Spleen (tissue), 11 donors: ENCODE results near the gene CSRP2. TPM values are rescaled to one million over a fixed set of nuclear protein-coding genes. Genes with fewer than 3 reads are reported as not detected.

Source experiments
- DNase-seq: peaks from one replicate; pipeline ENCODE4 v3.0.0-alpha.2; 2020
- H3K27ac ChIP-seq, 8 donors: fragments of 200-600 bp; sonication (generic) in 7 of 8; 1 replicate in 4 of 8; 2 replicates in 4 of 8; pipeline versions ENCODE4 v1.5.0 to v1.8.0; 2016 to 2021; ENCODE audit warnings: inconsistent platforms in 4 of 8, mild to moderate bottlenecking in 4 of 8, moderate library complexity in 1 of 8
- H3K27me3 ChIP-seq, 7 donors: fragments of 200-600 bp; sonication (generic) in 6 of 7; replicated peaks in 1 of 7; 1 replicate in 4 of 7; 2 replicates in 3 of 7; pipeline versions ENCODE4 v1.5.0 to v1.8.0; 2016 to 2021; ENCODE audit warnings: inconsistent platforms in 3 of 7, mild to moderate bottlenecking in 1 of 7
- H3K36me3 ChIP-seq, 6 donors: fragments of 200-600 bp; sonication (generic) in 5 of 6; 1 replicate in 4 of 6; 2 replicates in 2 of 6; pipeline versions ENCODE4 v1.5.0 to v1.8.0; 2016 to 2021; ENCODE audit warnings: inconsistent platforms in 2 of 6
- H3K4me1 ChIP-seq, 6 donors: fragments of 200-600 bp; sonication (generic) in 5 of 6; 1 replicate in 3 of 6; 2 replicates in 3 of 6; pipeline versions ENCODE4 v1.5.0 to v1.8.0; 2016 to 2021; ENCODE audit warnings: inconsistent platforms in 3 of 6
- H3K4me3 ChIP-seq, 8 donors: fragments of 200-600 bp; sonication (generic) in 7 of 8; 1 replicate in 4 of 8; 2 replicates in 4 of 8; pipeline versions ENCODE4 v1.5.0 to v1.8.0; 2016 to 2021; ENCODE audit warnings: inconsistent platforms in 4 of 8, mild to moderate bottlenecking in 4 of 8, moderate library complexity in 2 of 8
- H3K9me3 ChIP-seq, 8 donors: fragments of 200-600 bp; sonication (generic) in 7 of 8; 1 replicate in 4 of 8; 2 replicates in 4 of 8; pipeline versions ENCODE4 v1.5.0 to v1.8.0; 2016 to 2021; ENCODE audit warnings: inconsistent platforms in 4 of 8
- POLR2A ChIP-seq, 3 donors: fragments of 450-650 bp; IDR thresholded peaks; one replicate each; pipeline ENCODE4 v1.5.1; 2017; ENCODE audit warnings: antibody characterized with exemption in 3 of 3, mild to moderate bottlenecking in 1 of 3
- POLR2AphosphoS5 ChIP-seq, 3 donors: sonication (generic); formaldehyde crosslinking; IDR thresholded peaks; one replicate each; pipeline ENCODE4 v1.5.1; 2017; ENCODE audit warnings: antibody characterized with exemption in 3 of 3
- WGBS, 5 donors: extraction: QIAGEN DNeasy Blood & Tissue Kit in 3 of 5; methylation state at CpG; one replicate each; pipeline versions ENCODE4 v1.1.5 to v1.1.7; 2013 to 2018; 5-methylcytosine and 5-hydroxymethylcytosine counted together
- intact Hi-C: fragments of 100-400 bp; cut with DNase I; formaldehyde crosslinking; loops from one replicate; pipeline ENCODE4 v1.15.0; 2023; ENCODE audit warnings: low total_unique reads
- polyA plus RNA-seq, 3 donors: library from polyadenylated mRNA; stranded (reverse); fragments of 200-250 nt; gene quantifications; one replicate each; pipeline ENCODE4 v1.2.1, GENCODE V29; 2013
- total RNA-seq, 7 donors: library from RNA; depleted of rRNA in 3 of 7; stranded (reverse); fragments of >200 nt in 3 of 7; fragmentation: NEBNext Ultra II Directional in 4 of 7; extraction: Animal tissue kit (Norgen Biotek cat#: 25700) in 4 of 7; gene quantifications; one replicate each; pipeline versions ENCODE4 v1.1.0 to v1.2.1, GENCODE V29; 2016 to 2021
- TF ChIP-seq, protein P1 (sequence below), 11 experiments: fragments of 200-600 bp in 7 of 11; fragments of 450-650 bp in 4 of 11; sonication (generic) in 4 of 11; IDR thresholded peaks in 8 of 11; conservative IDR thresholded peaks in 3 of 11; 1 replicate in 7 of 11; 2 replicates in 4 of 11; pipeline versions ENCODE4 v1.4.0 to v1.8.0; 2016 to 2021; ENCODE audit warnings: antibody characterized with exemption in 11 of 11, inconsistent platforms in 4 of 11, mild to moderate bottlenecking in 1 of 11
- donor health status: healthy with polysubstance abuse.
- donor health status: DM: no; HTN: no; CAD: no; lungs with moderate emphysema.
- donor health status: DM: no; HTN: no; CAD: no.
- donor health status: Bipolar disorder and iron deficiency.
- donor health status: healthy.
- donor health status: DM: no; HTN: no; CAD: no.
- donor health status: DM: yes; HTN: yes; CAD: no.

The CSRP2 gene
- total and polyA plus RNA-seq, 10 donors, result 8.9 to 38.6 (median 19.6) TPM

DNA sequence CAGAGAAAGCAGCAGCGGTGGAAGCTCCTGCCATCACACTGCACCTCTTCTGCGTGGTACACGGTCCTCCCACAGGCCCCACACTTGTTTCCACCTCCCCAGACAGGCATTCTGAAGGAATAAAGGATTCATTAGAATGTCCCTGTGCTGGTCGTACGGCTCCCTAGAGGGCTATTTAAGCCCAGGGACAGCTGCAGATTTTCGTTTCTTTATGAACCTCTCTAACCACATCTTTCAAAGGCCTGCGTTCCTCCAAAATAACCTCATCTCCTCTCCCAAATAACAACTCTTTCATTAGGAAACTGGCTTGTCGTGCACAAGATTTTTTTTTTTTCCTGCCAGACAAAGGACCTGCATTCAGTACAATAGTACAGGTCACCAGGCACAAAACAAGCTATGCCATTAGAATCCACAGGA lies 12.7 kb downstream of the CSRP2 start:
- H3K4me1 ChIP-seq, result no peaks in the 10 kb centered on the region
- WGBS, 5 donors, result 74 to 86% (median 78%) methylated on average over 8 of the region's 8 CpGs
- no peak overlapping the region for H3K27ac ChIP-seq
- intact Hi-C loops, result no loop called here
- no peak for TF ChIP-seq POLR2A (IDR thresholded peaks at IDR 0.05)
- no peak for TF ChIP-seq POLR2AphosphoS5 (IDR thresholded peaks at IDR 0.05)
- TF ChIP-seq, protein P1, sequence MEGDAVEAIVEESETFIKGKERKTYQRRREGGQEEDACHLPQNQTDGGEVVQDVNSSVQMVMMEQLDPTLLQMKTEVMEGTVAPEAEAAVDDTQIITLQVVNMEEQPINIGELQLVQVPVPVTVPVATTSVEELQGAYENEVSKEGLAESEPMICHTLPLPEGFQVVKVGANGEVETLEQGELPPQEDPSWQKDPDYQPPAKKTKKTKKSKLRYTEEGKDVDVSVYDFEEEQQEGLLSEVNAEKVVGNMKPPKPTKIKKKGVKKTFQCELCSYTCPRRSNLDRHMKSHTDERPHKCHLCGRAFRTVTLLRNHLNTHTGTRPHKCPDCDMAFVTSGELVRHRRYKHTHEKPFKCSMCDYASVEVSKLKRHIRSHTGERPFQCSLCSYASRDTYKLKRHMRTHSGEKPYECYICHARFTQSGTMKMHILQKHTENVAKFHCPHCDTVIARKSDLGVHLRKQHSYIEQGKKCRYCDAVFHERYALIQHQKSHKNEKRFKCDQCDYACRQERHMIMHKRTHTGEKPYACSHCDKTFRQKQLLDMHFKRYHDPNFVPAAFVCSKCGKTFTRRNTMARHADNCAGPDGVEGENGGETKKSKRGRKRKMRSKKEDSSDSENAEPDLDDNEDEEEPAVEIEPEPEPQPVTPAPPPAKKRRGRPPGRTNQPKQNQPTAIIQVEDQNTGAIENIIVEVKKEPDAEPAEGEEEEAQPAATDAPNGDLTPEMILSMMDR (IDR thresholded peaks at IDR 0.05 in 8 of 11, conservative IDR thresholded peaks at IDR 0.05 in 3 of 11), result no peak
- H3K9me3 ChIP-seq, result no peaks in the 10 kb centered on the region
- H3K27me3 ChIP-seq, result no peaks in the 10 kb centered on the region
- H3K4me3 ChIP-seq, result no peak overlapping the region
- no peaks in the 10 kb centered on the region for H3K36me3 ChIP-seq
- DNase-seq, result no peak

DNA sequence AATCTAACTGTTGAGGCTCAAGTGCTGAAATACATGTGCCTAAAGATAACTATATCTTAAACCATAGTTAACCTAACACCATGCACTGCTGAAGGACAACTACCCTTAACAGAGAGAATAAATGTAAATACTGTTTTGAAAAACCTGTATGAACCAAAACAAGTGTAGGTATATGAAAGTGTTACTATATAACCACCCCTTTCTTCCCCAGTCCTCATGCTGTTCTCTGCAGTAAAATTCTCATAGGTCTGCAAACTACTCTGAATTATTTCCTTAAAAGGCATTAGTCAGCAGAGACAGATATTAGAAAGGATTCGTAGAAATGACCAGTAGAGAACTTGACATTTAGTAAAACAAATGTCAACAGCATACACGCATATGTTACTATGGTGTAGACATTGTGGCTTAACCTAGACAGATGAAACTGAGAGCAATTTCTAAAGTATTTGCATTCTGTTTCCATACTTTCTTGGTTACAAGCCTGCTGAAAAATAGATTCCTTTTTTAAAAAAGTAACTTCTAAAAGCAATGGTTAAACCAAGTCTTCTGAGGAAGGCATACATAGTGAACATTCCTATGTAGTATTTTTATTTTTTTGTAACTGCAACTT lies 13.9 kb downstream of the CSRP2 start:
- H3K4me3 ChIP-seq, result no peak overlapping the region
- no peaks in the 10 kb centered on the region for H3K27me3 ChIP-seq
- no peak for TF ChIP-seq POLR2AphosphoS5 (IDR thresholded peaks at IDR 0.05)
- TF ChIP-seq, protein P1 (IDR thresholded peaks at IDR 0.05 in 8 of 11, conservative IDR thresholded peaks at IDR 0.05 in 3 of 11), result no peak
- TF ChIP-seq POLR2A (IDR thresholded peaks at IDR 0.05), result no peak
- DNase-seq, result no peak
- H3K27ac ChIP-seq, result no peak overlapping the region
- 70 to 82% (median 82%) methylated on average over 2 of the region's 2 CpGs for WGBS, 5 donors
- peaks cover 0 to 3% (median 0%) of the 10 kb centered on the region in 6 donors for H3K36me3 ChIP-seq
- no peaks in the 10 kb centered on the region for H3K9me3 ChIP-seq
- no peaks in the 10 kb centered on the region for H3K4me1 ChIP-seq
- intact Hi-C loops, result no loop called here

GRCh38 chr12:76863837-76864236 lies 15.0 kb downstream of the CSRP2 start:
- H3K36me3 ChIP-seq, result peaks cover 0 to 8% (median 0%) of the 10 kb centered on the region in 6 donors
- no peaks in the 10 kb centered on the region for H3K9me3 ChIP-seq
- no peak for TF ChIP-seq POLR2A (IDR thresholded peaks at IDR 0.05)
- TF ChIP-seq, protein P1 (IDR thresholded peaks at IDR 0.05 in 8 of 11, conservative IDR thresholded peaks at IDR 0.05 in 3 of 11), result no peak
- TF ChIP-seq POLR2AphosphoS5 (IDR thresholded peaks at IDR 0.05), result no peak
- no peaks in the 10 kb centered on the region for H3K4me1 ChIP-seq
- DNase-seq, result no peak
- H3K4me3 ChIP-seq, result no peak overlapping the region
- no peaks in the 10 kb centered on the region for H3K27me3 ChIP-seq
- no peak overlapping the region for H3K27ac ChIP-seq
- WGBS, 5 donors, result 50 to 77% (median 72%) methylated on average over 4 of the region's 4 CpGs
- intact Hi-C loops, result no loop called here

GRCh38 chr12:76863005-76863670 lies 15.7 kb downstream of the CSRP2 start:
- no peak overlapping the region for H3K4me3 ChIP-seq
- TF ChIP-seq POLR2A (IDR thresholded peaks at IDR 0.05) (no peak), POLR2AphosphoS5 (IDR thresholded peaks at IDR 0.05) (no peak)
- TF ChIP-seq, protein P1 (IDR thresholded peaks at IDR 0.05 in 8 of 11, conservative IDR thresholded peaks at IDR 0.05 in 3 of 11), result no peak
- intact Hi-C loops, result no loop called here
- no peak for DNase-seq
- H3K4me1 ChIP-seq, result no peaks in the 10 kb centered on the region
- H3K27me3 ChIP-seq, result no peaks in the 10 kb centered on the region
- WGBS, 5 donors, result 93 to 96% (median 93%) methylated on average over 12 of the region's 12 CpGs
- H3K36me3 ChIP-seq, result peaks cover 0 to 8% (median 0%) of the 10 kb centered on the region in 6 donors
- H3K9me3 ChIP-seq, result no peaks in the 10 kb centered on the region
- no peak overlapping the region for H3K27ac ChIP-seq
